ENCODE measurements around the gene CITED1. TPM values are rescaled to one million over a fixed set of nuclear protein-coding genes. Genes with fewer than 3 reads are reported as not detected.

CITED1 gene
- total RNA-seq, 1 experiment from 2014 or later, result 0.72 TPM

DNA sequence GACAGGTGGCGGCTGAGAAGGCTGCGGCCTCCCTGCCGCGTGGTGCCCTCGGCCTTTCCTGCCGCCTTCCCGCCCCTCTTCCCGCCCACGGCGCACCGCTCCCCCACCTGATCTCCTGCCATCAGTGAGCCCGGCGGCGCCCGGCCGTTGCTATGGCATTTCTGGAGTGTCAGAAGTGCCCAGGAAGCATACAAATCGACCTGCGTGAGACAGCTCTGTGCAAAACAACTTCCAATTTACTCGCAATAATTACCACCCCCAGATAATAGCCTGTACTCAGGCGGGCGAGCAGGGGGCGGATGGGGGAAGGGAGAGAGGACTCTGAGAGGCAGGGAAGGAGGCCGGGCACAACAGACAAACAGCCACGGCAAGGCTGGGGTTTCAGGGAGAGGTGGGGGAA, 50.3 kb downstream of the CITED1 start:
- H3K36me3 Mint-ChIP-seq (ENCODE audit: insufficient read depth, unreplicated experiment), result peaks cover 6% of the 10 kb centered on the region
- no peak overlapping the region for H3K27ac Mint-ChIP-seq (ENCODE audit: low read depth, unreplicated experiment)
- H3K4me1 Mint-ChIP-seq (ENCODE audit: insufficient read depth, unreplicated experiment), result peaks cover 12% of the 10 kb centered on the region
- DNase-seq (ENCODE audit: unreplicated experiment), result no peak
- H3K4me3 Mint-ChIP-seq (ENCODE audit: unreplicated experiment), result no peak overlapping the region
- peaks cover 66% of the 10 kb centered on the region for H3K27me3 Mint-ChIP-seq (ENCODE audit: insufficient read depth, unreplicated experiment)
- ChIA-PET POLR2A (no interaction called here), CTCF (no interaction called here)
- intact Hi-C loops (cut with micrococcal nuclease), result no loop called here
- no TSS peak for BruUV-seq (replicated peaks)
- no peaks in the 10 kb centered on the region for H3K9me3 Mint-ChIP-seq (ENCODE audit: unreplicated experiment)
- TF ChIP-seq, protein P1, sequence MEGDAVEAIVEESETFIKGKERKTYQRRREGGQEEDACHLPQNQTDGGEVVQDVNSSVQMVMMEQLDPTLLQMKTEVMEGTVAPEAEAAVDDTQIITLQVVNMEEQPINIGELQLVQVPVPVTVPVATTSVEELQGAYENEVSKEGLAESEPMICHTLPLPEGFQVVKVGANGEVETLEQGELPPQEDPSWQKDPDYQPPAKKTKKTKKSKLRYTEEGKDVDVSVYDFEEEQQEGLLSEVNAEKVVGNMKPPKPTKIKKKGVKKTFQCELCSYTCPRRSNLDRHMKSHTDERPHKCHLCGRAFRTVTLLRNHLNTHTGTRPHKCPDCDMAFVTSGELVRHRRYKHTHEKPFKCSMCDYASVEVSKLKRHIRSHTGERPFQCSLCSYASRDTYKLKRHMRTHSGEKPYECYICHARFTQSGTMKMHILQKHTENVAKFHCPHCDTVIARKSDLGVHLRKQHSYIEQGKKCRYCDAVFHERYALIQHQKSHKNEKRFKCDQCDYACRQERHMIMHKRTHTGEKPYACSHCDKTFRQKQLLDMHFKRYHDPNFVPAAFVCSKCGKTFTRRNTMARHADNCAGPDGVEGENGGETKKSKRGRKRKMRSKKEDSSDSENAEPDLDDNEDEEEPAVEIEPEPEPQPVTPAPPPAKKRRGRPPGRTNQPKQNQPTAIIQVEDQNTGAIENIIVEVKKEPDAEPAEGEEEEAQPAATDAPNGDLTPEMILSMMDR (IDR thresholded peaks at IDR 0.05; ENCODE audit: unreplicated experiment), result no peak

DNA sequence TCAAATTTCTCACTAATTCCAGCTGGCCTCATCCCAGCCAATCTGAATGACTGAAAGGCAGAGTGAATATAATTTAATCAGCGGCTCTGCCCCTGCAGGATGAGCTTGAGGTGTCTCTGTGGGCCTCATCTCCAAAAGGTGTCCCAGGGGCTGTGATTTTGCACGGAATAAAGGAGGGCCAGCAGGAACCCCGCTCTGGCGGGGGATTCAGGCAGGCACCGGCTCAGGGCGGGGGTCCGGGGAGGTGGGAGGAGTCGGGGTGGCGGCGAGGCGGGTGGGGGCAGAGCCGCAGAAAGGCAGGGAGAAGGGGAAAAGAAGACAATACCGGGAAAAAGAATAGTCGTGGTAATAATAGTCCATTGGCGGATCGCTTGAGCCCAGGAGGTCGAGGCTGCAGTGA, 50.9 kb downstream of the CITED1 start:
- H3K27me3 Mint-ChIP-seq (ENCODE audit: insufficient read depth, unreplicated experiment), result peaks cover 61% of the 10 kb centered on the region
- H3K4me1 Mint-ChIP-seq (ENCODE audit: insufficient read depth, unreplicated experiment), result peaks cover 12% of the 10 kb centered on the region
- POLR2A ChIA-PET, result interaction anchor here (1.0 kb wide), 1 partner anchor 22 kb away, joined by 3 read pairs; the partner anchor contains the start of gene RPS4X
- no peaks in the 10 kb centered on the region for H3K9me3 Mint-ChIP-seq (ENCODE audit: unreplicated experiment)
- intact Hi-C loops (cut with micrococcal nuclease), result no loop called here
- peaks cover 6% of the 10 kb centered on the region for H3K36me3 Mint-ChIP-seq (ENCODE audit: insufficient read depth, unreplicated experiment)
- no peak overlapping the region for H3K4me3 Mint-ChIP-seq (ENCODE audit: unreplicated experiment)
- H3K27ac Mint-ChIP-seq (ENCODE audit: low read depth, unreplicated experiment), result no peak overlapping the region
- no peak for DNase-seq (ENCODE audit: unreplicated experiment)
- CTCF ChIA-PET, result interaction anchor here (0.7 to 1.2 kb wide), 2 partner anchors 10 to 395 kb away, joined by 3 to 5 read pairs; no protein-coding TSS in a partner anchor
- no TSS peak for BruUV-seq (replicated peaks)
- TF ChIP-seq, protein P1 (IDR thresholded peaks at IDR 0.05; ENCODE audit: unreplicated experiment), result no peak

DNA sequence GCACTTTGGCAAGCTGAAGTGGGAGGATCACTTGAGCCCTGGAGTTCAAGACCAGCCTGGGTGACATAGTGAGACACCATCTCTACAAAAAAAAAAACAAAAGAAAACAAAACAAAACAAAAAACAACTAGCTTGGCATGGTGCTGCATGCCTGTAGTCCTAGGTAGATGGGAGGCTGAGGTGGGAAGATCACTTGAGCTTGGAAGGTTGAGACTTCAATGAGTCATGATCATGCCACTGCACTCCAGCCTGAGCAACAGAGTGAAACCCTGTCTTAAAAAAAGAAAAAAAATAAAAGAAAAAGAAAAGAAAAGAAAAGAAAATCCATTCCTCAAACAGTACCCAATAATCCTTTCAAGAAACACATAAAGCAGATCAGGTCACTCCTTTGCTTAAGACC, 52.0 kb downstream of the CITED1 start:
- Mint-ChIP-seq H3K4me1 (ENCODE audit: insufficient read depth, unreplicated experiment) (peaks cover 12% of the 10 kb centered on the region), H3K27ac (ENCODE audit: low read depth, unreplicated experiment) (no peak overlapping the region), H3K36me3 (ENCODE audit: insufficient read depth, unreplicated experiment) (peaks cover 6% of the 10 kb centered on the region), H3K9me3 (ENCODE audit: unreplicated experiment) (no peaks in the 10 kb centered on the region), H3K27me3 (ENCODE audit: insufficient read depth, unreplicated experiment) (peaks cover 61% of the 10 kb centered on the region), H3K4me3 (ENCODE audit: unreplicated experiment) (no peak overlapping the region)
- intact Hi-C loops (cut with micrococcal nuclease), result no loop called here
- no peak for DNase-seq (ENCODE audit: unreplicated experiment)
- TF ChIP-seq, protein P1 (IDR thresholded peaks at IDR 0.05; ENCODE audit: unreplicated experiment), result no peak
- ChIA-PET CTCF (interaction anchor here (1.1 kb wide), 1 partner anchor 23 kb away, joined by 4 read pairs; the partner anchor contains the start of gene RPS4X), POLR2A (no interaction called here)
- no TSS peak for BruUV-seq (replicated peaks)

Other genes starting within 250 kb of the CITED1 start
- not detected in 2 replicates for gene RTL5, start 174.0 kb downstream of the CITED1 start, total RNA-seq (2022)
- 7.0 and 7.6 TPM in 2 replicates for gene PIN4, start 124.2 kb downstream of the CITED1 start, total RNA-seq (2022)
- gene ERCC6L, start 66.9 kb downstream of the CITED1 start, total RNA-seq (2022), result 1.0 and 1.8 TPM in 2 replicates
- 1,160 and 1,731 TPM in 2 replicates for gene RPS4X, start 28.7 kb downstream of the CITED1 start, total RNA-seq (2022)